Glomerular visceral epithelial cell (primary cell): ENCODE measurements around the gene ATF7IP2.
"Not testable (repeated sequence)": the region's sequence is repeated elsewhere in the genome, so short reads cannot be mapped to it uniquely, and the experiment has no call there.

Experiments
- DNase-seq: peaks from one replicate; pipeline ENCODE4 v3.0.0-alpha.2; 2016; ENCODE audit errors: extremely low spot score

The ATF7IP2 gene

DNA sequence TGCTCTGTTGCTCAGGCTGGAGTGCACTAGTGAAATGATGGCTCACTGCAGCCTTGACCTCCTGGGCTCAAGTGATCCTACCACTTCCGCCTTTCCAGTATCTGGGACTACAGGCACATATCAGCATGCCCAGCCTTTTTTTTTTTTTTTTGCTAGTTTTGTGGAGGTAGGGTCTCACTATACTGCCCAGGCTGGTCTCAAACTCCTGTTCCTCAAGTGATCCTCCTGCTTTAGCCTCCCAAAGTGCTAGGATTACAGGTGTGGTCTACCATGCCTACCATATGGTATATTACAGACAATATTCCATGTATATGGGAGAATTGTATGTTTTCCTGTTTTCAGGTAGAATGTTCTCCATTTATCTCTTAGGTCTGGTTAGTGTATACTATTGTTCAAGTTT lies 12.3 kb upstream of the ATF7IP2 start:
- no peak for DNase-seq

DNA sequence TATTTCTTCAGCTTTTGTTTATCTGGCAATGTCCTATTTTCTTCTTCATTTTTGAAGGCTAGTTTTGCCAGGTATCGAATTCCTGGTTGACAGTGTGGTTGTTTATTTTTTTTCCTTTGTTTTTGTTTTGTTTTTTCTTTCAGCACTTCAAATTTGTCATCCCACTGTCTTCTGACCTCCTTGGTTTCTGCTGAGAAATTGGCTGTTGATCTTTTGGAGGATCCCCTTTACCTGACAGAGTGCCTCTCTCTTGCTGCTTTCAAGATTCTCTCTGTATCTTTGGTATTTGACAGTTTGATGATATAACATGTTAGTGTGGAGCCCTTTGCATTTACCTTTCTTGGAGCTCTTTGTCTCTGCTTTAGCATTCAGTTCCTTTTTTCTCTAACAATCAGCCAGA lies 9.6 kb upstream of the ATF7IP2 start:
- DNase-seq: no peak

DNA sequence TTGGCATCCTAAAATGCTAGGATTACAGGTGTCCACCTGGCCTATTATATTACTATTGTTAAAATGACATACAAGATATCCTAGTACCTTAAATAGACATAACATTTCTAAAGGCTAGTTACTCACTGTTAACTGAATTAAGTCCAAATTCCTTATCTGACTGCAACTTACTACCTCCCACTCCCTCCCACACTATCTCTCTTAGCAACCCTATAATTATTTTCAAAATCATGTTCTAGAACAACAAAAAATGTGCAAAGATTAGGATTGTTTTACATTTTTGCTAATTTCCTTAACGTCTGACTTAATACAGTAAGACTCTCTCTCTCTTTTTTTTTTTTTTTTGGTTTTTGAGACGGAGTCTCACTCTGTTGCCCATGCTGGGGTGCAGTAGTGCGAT lies 2.2 kb upstream of the ATF7IP2 start:
- no peak for DNase-seq

DNA sequence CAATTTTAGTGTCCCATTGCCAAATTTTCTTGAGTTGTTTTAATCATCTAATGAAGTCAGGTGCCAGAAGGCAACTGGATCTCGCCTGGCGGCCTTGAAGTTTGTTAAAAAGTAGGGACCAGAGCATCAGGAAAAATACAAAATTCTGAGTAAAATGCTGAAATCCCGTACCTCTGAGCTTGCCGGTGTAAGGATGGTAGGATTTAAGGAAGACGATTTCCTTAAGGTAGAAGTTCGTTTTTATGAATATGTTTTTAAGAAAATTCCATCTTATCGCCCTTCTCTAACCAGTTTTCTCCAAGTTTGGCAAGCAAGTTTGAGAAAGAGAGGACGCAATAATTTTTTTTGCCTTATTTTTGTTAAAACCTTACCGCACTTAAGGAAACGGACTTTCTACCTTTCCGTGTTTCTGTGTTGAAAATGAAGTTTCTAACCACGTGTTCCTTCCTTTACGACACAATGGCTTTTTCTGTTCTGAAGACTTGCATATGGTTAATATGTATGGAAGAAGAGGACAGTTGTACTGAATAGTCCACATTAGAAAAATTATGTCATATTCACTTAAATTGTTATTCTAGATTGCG lies 748 bp downstream of the ATF7IP2 start:
- DNase-seq: no peak

DNA sequence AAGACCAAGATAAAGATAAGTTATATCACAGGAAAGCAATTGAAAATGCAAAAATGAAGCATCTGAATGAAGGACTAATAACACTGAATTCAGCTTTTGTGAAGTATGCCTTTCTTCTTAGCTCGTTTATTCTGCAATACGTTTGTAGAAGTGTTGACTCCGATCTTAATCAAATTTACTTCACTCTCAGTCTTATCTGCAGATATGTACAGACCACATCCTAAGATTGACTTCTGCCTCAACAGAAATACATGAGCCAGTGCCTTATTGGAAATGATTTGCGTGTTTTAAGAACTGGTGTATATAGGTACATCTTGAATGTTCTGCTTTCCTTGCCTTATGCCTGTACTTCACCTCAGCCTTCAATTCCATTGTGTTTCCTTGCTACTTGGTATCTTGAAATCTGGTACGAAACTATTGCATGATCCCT lies 1.3 kb downstream of the ATF7IP2 start:
- DNase-seq: no peak

DNA sequence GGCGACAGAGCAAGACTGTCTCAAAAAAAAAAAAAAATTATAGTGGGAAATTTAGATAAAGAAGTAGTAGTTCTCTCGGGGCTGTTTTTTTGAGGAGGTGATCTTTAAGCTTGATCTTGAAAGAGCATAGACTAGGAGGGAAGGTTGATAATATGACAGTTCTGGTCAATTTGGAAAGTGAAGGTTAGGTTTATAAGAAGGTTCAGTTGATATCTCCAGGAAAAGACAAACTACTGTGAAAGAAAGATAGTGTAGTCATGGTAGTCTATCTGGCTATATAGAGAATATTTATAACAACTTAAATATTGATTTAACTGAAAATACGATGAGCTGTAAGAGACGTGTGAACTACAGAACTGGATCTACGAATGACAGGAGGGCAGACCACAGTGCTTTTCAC lies 3.1 kb downstream of the ATF7IP2 start:
- DNase-seq: no peak

DNA sequence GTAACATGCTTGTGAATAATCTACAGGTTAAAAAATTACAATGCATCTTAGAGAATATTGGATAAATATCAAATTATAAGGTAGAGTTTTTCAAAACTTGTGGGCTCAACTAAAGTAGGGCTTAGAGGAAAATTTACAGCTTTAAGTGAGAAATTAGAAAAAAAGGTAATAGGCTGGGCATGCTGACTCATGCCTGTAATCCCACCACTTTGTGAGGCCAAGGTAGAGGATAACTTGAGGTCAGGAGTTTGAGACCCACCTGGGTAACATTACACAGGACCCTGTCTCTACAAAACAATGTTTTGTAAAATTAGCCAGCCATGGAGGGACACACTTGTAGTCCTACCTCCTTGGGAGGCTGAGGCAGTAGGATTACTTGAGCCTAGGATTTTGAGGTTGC lies 4.5 kb downstream of the ATF7IP2 start:
- no peak for DNase-seq

DNA sequence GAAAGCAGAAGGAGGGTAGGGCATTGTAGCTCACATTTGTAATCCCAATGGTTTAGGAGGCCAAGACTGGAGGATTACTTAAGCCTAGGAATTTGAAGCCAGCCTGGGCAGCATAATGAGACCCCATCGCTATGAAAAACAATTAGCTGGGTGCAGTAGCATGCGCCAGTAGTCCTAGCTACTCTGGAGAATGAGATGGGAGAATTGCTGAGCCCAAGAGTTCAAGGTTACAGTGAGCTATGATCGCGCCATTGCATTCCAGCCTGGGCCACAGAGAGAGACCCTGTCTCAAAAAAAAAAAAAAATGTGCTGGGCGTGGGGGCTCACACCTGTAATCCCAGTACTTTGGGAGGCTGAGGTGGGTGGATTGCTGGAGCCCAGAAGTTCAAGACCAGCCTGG lies 5.0 kb downstream of the ATF7IP2 start:
- DNase-seq: no peak

DNA sequence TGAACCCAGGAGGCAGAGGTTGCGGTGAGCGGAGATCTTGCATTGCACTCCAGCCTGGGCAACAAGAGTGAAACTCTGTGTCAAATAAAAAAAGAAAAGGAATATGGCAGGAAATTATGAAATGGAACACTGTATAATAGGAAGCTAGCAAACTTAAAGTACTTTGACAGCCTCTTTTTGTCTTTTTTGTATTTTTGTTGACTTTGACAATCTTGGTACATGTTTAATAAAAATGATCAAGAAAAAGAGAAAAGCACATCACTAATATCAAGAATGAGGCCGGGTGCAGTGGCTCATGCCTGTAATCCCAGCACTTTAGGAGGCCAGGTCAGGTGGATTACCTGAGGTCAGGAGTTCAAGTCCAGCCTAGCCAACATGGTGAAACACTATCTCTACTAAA lies 5.5 kb downstream of the ATF7IP2 start:
- no peak for DNase-seq

DNA sequence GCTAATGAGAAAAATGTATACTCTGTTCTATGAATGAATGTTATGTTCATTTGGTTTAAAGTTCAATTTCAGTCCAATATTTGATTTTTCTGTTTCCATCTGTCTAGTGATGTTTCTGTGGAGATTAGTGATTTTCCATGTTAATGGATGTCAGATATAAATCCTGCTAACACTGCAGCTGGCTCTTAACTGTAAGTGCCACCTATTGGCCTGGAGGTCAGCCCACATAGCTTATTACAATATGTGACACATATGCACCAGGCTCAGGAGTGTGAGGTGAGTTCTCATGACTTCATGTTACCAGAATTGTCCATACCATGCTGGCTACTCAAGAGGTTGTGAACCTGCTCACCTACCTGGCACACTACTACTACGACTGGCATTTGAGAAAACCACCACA lies 17.1 kb downstream of the ATF7IP2 start:
- DNase-seq: no peak

DNA sequence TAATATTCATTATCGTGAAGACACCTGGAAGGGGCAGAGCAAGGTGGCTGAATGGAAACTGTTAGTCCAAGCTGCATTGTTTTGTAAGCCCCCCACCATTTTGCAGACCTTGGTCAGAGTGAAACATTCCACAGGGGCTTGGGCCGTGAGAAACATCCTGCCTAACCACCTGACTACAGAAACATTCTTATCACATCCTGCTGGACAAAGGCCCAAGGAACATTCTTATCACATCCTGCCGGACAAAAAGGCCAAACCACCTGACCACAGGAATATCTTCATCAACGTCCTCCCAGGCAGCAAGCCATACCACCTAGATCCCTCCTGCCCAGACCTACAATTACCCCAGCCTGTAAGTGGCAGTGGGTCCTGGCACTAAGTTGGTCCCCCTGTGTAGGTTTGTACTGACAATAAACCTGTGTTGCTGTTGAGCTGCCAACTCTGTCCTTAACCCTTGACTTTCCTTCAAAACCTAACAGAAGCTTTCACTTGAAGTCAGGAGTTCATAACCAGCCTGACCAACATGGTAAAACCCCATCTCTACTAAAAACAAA lies 19.6 kb downstream of the ATF7IP2 start:
- DNase-seq: peak; percentile 61

DNA sequence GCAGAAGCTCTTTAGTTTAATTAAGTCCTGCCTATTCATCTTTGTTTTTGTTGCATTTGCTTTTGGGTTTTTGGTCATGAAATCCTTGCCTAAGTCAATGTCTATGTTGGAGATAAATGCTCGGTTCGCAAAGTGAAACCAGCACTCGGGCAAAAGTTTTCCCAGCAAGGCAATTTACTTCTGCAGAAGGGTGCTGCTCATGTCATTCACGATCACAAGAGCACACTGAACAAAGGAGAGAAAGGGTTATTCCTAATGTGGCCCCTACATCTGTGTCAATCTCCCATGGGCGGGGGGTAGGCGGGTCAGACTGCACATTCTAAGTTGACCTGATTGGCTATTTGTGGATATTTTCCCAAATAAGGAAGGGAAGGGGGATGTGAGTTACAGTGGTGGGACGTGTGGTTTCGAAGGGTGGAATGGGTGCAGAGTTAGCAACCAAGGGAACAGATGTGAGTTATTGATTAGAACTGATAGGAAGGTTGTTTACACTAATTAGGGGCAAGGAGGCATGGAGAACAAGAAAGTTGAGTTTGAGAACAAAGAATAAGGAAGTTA lies 23.0 kb downstream of the ATF7IP2 start:
- DNase-seq: no peak

DNA sequence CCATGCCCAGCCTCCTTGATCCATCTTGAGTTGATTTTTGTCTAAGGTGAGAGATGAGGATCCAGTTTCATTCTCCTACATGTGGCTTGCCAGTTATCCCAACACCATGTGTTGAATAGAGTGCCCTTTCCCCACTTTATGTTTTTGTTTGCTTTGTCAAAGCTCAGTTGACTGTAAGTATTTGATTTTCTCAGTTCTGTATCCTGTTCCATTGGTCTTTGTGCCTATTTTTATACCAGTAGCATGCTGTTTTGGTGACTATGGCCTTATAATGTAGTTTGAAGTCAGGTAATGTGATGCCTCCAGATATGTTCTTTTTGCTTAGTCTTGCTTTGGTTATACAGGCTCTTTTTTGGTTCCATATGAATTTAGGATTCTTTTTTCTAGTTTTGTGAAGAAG lies 23.9 kb downstream of the ATF7IP2 start:
- DNase-seq: not testable (repeated sequence)

DNA sequence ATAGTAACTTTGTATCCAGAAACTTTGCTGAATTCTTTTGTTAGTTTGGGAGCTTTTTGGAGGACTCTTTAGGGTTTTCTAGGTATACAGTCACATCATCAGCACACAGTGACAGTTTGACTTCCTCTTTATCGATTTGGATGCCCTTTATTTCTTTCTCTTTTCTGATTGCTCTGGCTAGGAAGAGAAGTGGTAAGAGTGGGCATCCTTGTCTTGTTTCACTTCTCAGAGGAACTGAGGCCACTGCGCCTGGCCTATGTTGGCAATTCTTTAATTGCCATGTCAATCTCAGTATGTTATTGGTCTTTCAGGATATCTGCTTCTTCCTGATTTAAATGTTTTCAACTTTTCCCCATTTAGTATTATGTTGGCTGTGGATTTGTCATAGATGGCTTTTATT lies 24.6 kb downstream of the ATF7IP2 start:
- no peak for DNase-seq

DNA sequence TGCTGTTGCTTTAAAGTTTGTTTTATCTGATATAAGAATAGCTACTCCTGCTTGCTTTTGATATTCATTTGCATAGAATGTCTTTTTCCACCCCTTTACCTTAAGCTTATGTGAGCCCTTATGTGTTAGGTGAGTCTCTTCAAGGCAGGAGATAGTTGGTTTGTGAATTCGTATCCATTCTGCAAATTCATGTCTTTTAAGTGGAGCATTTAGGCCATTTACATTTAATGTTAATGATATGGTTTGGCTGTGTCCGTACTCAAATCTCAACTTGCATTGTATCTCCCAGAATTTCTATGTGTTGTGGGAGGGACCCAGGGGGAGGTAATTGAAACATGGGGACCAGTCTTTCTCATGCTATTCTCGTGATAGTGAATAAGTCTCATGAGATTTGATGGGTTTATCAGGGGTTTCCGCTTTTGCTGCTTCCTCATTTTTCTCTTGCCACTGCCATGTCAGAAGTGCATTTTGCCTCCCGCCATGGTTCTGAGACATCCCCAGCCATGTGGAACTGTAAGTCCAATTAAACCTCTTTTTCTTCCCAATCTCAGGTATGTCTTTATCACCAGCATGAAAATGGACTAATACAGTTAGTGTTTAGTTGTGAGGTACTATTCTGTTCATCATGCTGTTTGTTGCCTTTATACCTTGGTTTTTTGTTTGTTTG lies 27.2 kb downstream of the ATF7IP2 start:
- no peak for DNase-seq

DNA sequence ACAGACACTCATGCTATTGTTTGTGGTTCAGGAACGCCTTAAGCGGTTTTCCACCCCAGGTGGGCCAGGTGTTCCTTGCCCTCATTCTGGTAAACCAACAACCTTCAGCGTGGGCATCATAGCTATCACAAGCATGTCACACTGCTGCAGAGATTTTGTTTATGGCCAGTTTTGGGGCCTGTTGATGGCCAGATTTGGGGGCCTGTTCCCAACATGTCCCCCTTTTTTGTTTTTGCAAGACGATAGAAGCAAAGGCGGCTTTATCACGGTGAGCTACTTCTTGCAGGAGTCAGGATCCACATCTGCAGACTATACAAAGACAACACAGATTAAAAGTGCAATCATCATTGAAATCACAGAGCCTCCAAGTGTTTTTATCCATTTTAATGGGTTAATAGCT lies 32.3 kb downstream of the ATF7IP2 start:
- DNase-seq: not testable (repeated sequence)

DNA sequence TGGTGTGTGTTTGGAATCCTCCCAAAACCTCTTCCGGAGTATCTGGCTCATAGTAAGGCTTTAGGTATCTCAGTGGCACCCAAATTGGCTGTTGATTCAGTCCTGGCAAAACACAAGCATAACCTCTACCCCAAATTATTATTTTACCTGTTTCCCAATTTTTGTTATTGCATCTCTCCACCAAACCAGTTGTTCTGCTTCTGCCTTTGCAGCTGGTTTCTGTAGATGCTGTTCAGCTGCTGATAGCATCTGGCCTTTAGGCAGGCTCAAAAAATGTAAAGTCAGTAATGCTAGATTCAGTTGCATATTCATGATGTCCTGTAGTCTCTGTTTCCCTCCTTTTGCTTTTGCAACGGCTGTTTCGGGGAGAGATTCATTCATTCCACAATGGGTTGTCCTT lies 33.8 kb downstream of the ATF7IP2 start:
- no peak for DNase-seq

DNA sequence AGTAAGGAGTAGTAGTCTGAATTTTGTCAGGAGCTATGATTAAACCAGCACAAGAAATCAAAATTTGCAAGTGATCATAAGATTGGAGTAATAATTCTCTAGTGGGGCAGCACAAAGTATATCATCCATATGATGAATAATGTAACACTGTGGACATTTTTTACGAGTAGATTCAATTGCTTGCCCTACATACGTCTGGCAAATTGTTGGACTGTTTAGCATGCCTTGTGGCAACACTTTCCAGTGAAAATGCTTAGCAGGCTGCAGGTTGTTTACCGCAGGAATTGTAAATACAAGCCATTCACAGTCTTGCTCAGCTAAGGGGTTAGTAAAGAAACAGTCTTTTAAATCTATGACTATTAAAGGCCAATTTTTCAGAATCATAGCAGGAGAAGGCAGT lies 35.7 kb downstream of the ATF7IP2 start:
- no peak for DNase-seq

DNA sequence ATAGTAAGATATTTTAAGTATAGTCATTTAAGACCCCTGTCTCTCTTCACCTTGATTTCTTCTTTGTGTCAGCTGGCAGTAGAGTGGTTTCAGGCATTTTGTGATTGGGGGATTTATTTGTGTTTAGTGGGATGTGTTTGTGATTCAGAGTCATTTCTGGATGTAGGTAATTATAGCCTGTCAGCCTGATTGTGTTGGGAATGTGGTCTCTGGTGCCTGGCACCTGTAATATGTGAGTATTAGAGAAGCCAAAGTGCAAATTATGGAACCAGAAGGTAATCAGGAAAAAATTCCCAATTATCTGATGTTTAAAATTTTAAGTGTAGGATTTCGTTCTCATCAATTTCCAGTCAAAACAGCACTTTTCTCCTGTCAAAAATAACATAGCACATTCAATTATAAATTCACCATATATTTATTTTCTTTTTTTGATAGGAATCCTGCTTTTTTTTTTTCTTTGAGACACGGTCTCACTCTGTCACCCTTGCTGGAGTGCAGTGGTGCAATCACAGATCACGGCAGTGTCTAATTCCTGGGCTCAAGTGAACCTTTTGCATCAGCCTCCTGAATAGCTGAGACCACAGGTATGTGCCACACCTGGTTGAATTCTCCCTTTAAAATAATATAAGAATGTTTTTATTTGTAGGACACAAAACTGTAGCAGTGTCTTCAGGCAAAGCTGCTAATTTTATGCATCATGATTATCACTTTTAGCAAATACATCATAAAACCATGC lies 42.7 kb downstream of the ATF7IP2 start:
- peak; percentile 15 for DNase-seq

DNA sequence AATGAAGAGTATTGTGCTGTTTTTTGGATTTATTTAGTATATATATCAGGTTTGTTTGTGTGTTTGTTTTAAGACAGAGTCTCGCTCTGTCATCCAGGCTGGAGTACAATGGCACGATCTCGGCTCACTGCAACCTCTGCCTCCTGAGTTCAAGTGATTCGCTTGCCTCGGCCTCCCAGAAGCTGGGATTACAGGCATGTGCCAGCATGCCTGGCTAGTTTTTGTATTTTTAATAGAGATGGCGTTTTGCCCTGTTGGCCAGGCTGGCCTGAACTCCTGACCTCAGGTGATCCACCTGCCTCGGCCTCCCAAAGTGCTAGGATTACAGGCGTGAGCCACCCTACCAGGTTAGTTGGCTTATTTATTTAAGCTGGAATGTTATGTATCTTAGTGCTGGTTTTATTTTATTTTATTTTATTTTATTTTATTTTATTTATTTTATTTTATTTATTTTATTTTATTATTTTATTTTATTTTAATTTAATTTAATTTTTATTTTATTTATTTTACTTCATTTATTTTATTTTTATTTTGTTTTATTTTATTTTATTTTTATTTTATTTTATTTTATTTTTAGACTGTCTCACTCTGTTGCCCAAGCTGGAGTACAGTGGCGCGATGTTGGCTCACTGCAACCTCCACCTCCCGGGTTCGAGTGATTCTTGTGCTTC lies 43.6 kb downstream of the ATF7IP2 start:
- not testable (repeated sequence) for DNase-seq

DNA sequence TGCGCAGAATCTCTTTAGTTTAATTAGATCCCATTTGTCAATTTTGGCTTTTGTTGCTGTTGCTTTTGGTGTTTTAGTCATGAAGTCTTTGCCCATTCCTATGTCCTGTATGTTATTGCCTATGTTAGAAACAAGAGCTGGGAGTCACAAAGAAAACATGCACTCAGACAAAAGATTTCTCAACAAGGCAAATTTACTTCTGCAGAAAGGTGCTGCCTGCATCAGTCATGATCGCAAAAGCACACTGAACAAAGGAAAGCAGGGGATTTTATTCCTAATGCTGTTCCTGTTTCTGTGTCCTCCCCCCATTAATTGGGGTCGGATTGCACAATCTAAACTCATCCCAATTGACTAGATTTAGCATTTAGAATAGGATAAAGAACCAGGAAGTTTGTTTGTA lies 55.9 kb downstream of the ATF7IP2 start:
- DNase-seq: no peak

DNA sequence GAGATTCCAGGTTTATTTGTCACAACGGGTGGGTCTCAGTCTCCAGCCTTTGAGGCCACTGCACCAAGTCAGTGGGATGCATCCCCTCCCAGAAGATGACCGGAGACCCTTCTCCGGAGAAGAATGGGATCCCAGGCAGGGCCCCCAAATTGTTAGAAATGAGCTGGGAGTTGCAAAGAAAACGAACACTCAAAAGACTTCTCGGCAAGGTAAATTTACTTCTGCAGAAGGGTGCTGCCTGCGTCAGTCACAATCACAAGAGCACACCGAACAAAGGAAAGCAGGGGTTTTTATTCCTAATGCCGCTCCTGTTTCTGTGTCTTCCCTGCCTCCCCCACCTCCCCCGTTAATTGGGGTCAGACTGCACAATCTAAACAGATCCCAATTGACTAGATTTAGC lies 61.4 kb downstream of the ATF7IP2 start:
- DNase-seq: no peak
